HepG2 (cell line): ENCODE results near the gene ASTE1. TPM values are rescaled to one million over a fixed set of nuclear protein-coding genes. Genes with fewer than 3 reads are reported as not detected.

Experiments used
- ATF4 ChIP-seq, 2 experiments: fragments of 450-650 bp in 1 of 2; sonication (generic) in 1 of 2; formaldehyde crosslinking; IDR thresholded peaks; 2 replicates each; pipeline versions ENCODE4 v1.5.0 to v1.8.0; 2020 to 2022; ENCODE audit warnings: mild to moderate bottlenecking in 1 of 2, missing genetic modification reagents in 1 of 2
- CBX2 ChIP-seq, 2 experiments: fragments of 200-600 bp in 1 of 2; sonication (generic); formaldehyde crosslinking in 1 of 2; IDR thresholded peaks; 2 replicates each; pipeline versions ENCODE4 v1.7.0 to v1.8.1; 2018 to 2022; ENCODE audit warnings: low read depth in 2 of 2, low read length in 1 of 2, mild to moderate bottlenecking in 1 of 2, missing genetic modification reagents in 1 of 2
- CREM ChIP-seq, 2 experiments: sonication (generic) in 1 of 2; formaldehyde crosslinking in 1 of 2; IDR thresholded peaks; 2 replicates each; pipeline versions ENCODE4 v1.4.0 to v1.6.1; 2016 to 2020; ENCODE audit warnings: antibody characterized with exemption in 1 of 2, mild to moderate bottlenecking in 1 of 2, missing genetic modification reagents in 1 of 2
- DZIP1 ChIP-seq: sonication (generic); formaldehyde crosslinking; IDR thresholded peaks from 2 replicates; pipeline ENCODE4 v1.5.0; 2020; ENCODE audit warnings: mild to moderate bottlenecking, missing genetic modification reagents
- ESRRA ChIP-seq: sonication (generic); formaldehyde crosslinking; IDR thresholded peaks from 2 replicates; pipeline ENCODE4 v1.5.1; 2020; ENCODE audit warnings: mild to moderate bottlenecking, low read depth, missing genetic modification reagents
- FIP1L1 ChIP-seq: fragments of 200-400 bp; formaldehyde crosslinking; IDR thresholded peaks from 2 replicates; pipeline ENCODE4 v1.6.1; 2018; ENCODE audit warnings: low read depth, mild to moderate bottlenecking, low read length, moderate library complexity, borderline replicate concordance; ENCODE audit not compliant: insufficient read depth
- HNF4A ChIP-seq: sonication (generic); formaldehyde crosslinking; IDR thresholded peaks from 2 replicates; pipeline ENCODE4 v1.4.0; 2020; ENCODE audit warnings: missing genetic modification reagents
- JARID2 ChIP-seq: sonication (generic); formaldehyde crosslinking; IDR thresholded peaks from 2 replicates; pipeline ENCODE4 v1.8.1; 2023; ENCODE audit warnings: missing genetic modification reagents, inconsistent platforms; ENCODE audit not compliant: insufficient replicate concordance
- JDP2 ChIP-seq: sonication (generic); formaldehyde crosslinking; IDR thresholded peaks from 2 replicates; pipeline ENCODE4 v1.8.1; 2022; ENCODE audit warnings: missing genetic modification reagents, borderline replicate concordance
- KDM6A ChIP-seq: IDR thresholded peaks from 2 replicates; pipeline ENCODE4 v1.6.1; 2016; ENCODE audit warnings: low read depth
- KMT2B ChIP-seq: IDR thresholded peaks from 2 replicates; pipeline ENCODE4 v1.6.1; 2016; ENCODE audit warnings: missing genetic modification reagents, missing compliant biosample characterization
- MXD1 ChIP-seq: sonication (generic); formaldehyde crosslinking; IDR thresholded peaks from 2 replicates; pipeline ENCODE4 v1.4.0; 2020; ENCODE audit warnings: mild to moderate bottlenecking, missing genetic modification reagents
- NR2F2 ChIP-seq: IDR thresholded peaks from 2 replicates; pipeline ENCODE4 v1.6.1; 2012; ENCODE audit warnings: low read depth, inconsistent platforms, borderline replicate concordance
- POGZ ChIP-seq: sonication (generic); formaldehyde crosslinking; IDR thresholded peaks from 2 replicates; pipeline ENCODE4 v1.4.0; 2020; ENCODE audit warnings: mild to moderate bottlenecking, missing genetic modification reagents
- RFX5 ChIP-seq: IDR thresholded peaks from 2 replicates; pipeline ENCODE4 v1.6.1; 2011; ENCODE audit warnings: low read depth, low read length, improper control_type of control experiment
- SIX4 ChIP-seq: sonication (generic); formaldehyde crosslinking; IDR thresholded peaks from 2 replicates; pipeline ENCODE4 v1.4.0; 2020; ENCODE audit warnings: missing genetic modification reagents
- TBX2 ChIP-seq: sonication (generic); formaldehyde crosslinking; IDR thresholded peaks from 2 replicates; pipeline ENCODE4 v1.5.0; 2020; ENCODE audit warnings: missing genetic modification reagents, mild to moderate bottlenecking, borderline replicate concordance
- TSC22D2 ChIP-seq: sonication (generic); formaldehyde crosslinking; IDR thresholded peaks from 2 replicates; pipeline ENCODE4 v1.5.1; 2020; ENCODE audit warnings: missing genetic modification reagents, mild to moderate bottlenecking, borderline replicate concordance
- ZBTB42 ChIP-seq: sonication (generic); formaldehyde crosslinking; IDR thresholded peaks from 2 replicates; pipeline ENCODE4 v1.5.0; 2020; ENCODE audit warnings: mild to moderate bottlenecking, missing genetic modification reagents
- ZFY ChIP-seq: sonication (generic); formaldehyde crosslinking; IDR thresholded peaks from 2 replicates; pipeline ENCODE4 v1.4.0; 2020; ENCODE audit warnings: missing genetic modification reagents
- ZFYVE20 ChIP-seq: sonication (generic); formaldehyde crosslinking; IDR thresholded peaks from 2 replicates; pipeline ENCODE4 v1.8.0; 2023; ENCODE audit warnings: low read depth, mild to moderate bottlenecking, moderate library complexity, missing genetic modification reagents, borderline replicate concordance
- ZNF274 ChIP-seq: sonication (generic); formaldehyde crosslinking; IDR thresholded peaks from 2 replicates; pipeline ENCODE4 v1.5.1; 2020; ENCODE audit warnings: mild to moderate bottlenecking, missing genetic modification reagents
- ZNF430 ChIP-seq: sonication (generic); formaldehyde crosslinking; IDR thresholded peaks from 2 replicates; pipeline ENCODE4 v1.9.0; 2021; ENCODE audit warnings: mild to moderate bottlenecking, missing genetic modification reagents
- ZNF703 ChIP-seq: sonication (generic); formaldehyde crosslinking; IDR thresholded peaks from 2 replicates; pipeline ENCODE4 v1.5.1; 2020; ENCODE audit warnings: missing genetic modification reagents, mild to moderate bottlenecking, moderate library complexity, borderline replicate concordance
- ZNF737 ChIP-seq: sonication (generic); formaldehyde crosslinking; IDR thresholded peaks from 2 replicates; pipeline ENCODE4 v1.5.0; 2020; ENCODE audit warnings: missing genetic modification reagents, mild to moderate bottlenecking, borderline replicate concordance
- polyA plus RNA-seq, 8 experiments: library from polyadenylated mRNA; depleted of rRNA in 3 of 8; stranded (reverse) in 7 of 8; unstranded in 1 of 8; fragments of >200 nt; fragmentation: Illumina TruSeq in 4 of 8; extraction: Trizol in 4 of 8; gene quantifications; 2 replicates each; pipeline versions ENCODE4 v1.2.1 to v1.2.3, GENCODE V29; 2011 to 2016; ENCODE audit warnings: low read depth in 4 of 8, missing spikeins in 1 of 8, mixed read lengths in 1 of 8; ENCODE audit not compliant: insufficient read depth in 1 of 8
- total RNA-seq, 5 experiments: library from RNA; depleted of rRNA; stranded (reverse); fragments of >200 nt; fragmentation: Illumina TruSeq; extraction: Trizol; gene quantifications; 2 replicates each; pipeline ENCODE4 v1.2.3, GENCODE V29; 2016; ENCODE audit warnings: low read depth in 1 of 5

ASTE1 gene
- total and polyA plus RNA-seq, 2 of the 13 experiments (the other 11 are each of a cell fraction or from before 2014, with no cell fraction given), result 4.0 to 7.9 TPM

GRCh38 chr3:131026321-131027151 is at the start of gene ASTE1, which contains the start of gene NEK11 (continued):
- TF ChIP-seq FIP1L1 (no peak), HNF4A (0 out of 2 replicates have a peak, but pooled peaks have one; percentile 3), CREM (IDR thresholded peaks at IDR 0.05) (peak; percentile 64; the same call in 1 of the 2 replicates), CREM (CRISPR knock-in tag; IDR thresholded peaks at IDR 0.05) (no peak), KDM6A (CRISPR knock-in tag) (0 out of 2 replicates have a peak, but pooled peaks have one; percentile 8), RFX5 (no peak), DZIP1 (CRISPR knock-in tag) (no peak; the same call in 1 of the 2 replicates), ZBTB42 (CRISPR knock-in tag) (no peak), SIX4 (CRISPR knock-in tag) (no peak), ZNF430 (0 out of 2 replicates have a peak, but pooled peaks have one; percentile 47), ESRRA (CRISPR knock-in tag) (0 out of 2 replicates have a peak, but pooled peaks have one; percentile 57), POGZ (CRISPR knock-in tag) (peak; percentile 64; the same call in 1 of the 2 replicates), NR2F2 (no peak), TBX2 (CRISPR knock-in tag) (peak; percentile 35; the same call in 1 of the 2 replicates), ZNF274 (CRISPR knock-in tag) (peak; percentile 80; the same call in 1 of the 2 replicates), ZNF737 (no peak), CBX2 (IDR thresholded peaks at IDR 0.05; ENCODE audit: low read depth, low read length) (no peak), CBX2 (CRISPR knock-in tag; IDR thresholded peaks at IDR 0.05; ENCODE audit: low read depth) (no peak), TSC22D2 (peak; percentile 34; the same call in 1 of the 2 replicates), JDP2 (CRISPR knock-in tag) (no peak), MXD1 (CRISPR knock-in tag) (no peak; the same call in 1 of the 2 replicates), ZFYVE20 (CRISPR knock-in tag) (no peak), ZNF703 (CRISPR knock-in tag) (no peak), JARID2 (CRISPR knock-in tag) (no peak), ATF4 (CRISPR knock-in tag; IDR thresholded peaks at IDR 0.05) (no peak), ZFY (CRISPR knock-in tag) (peak; percentile 89), KMT2B (CRISPR knock-in tag) (peak; percentile 86)
